ENCODE results near the gene CSRP3. TPM values are rescaled to one million over a fixed set of nuclear protein-coding genes. Genes with fewer than 3 reads are reported as not detected.

CSRP3 gene
- total RNA-seq, 1 donor from 2014 or later: not detected

- peak; percentile 73 to 92 for DNase-seq (ENCODE audit: low spot score in 2 of 2)
- Histone ChIP-seq H3K36me3 (no peaks in the 10 kb centered on the region), H3K27ac (no peak within 1 kb of the TSS), H3K4me3 (peak within 1 kb of the TSS; percentile 77 to 81), H3K4me1 (peaks cover 13 to 17% of the 10 kb centered on the region in 2 donors), H3K9me3 (no peaks in the 10 kb centered on the region), H3K27me3 (peaks cover 28% of the 10 kb centered on the region)
- intact Hi-C loops (cut with DNase I): no loop called here
- no peak for TF ChIP-seq CTCF (IDR thresholded peaks at IDR 0.05)
Measured at GRCh38 chr11:19240420-19241259, 38.9 kb upstream of the CSRP3 start, which contains the start of gene E2F8. TSS of gene E2F8 (minus strand) at chr11:19240945. CDS start at chr11:19240121, 824 bp downstream.

GRCh38 chr11:19239039-19239438, 37.3 kb upstream of the CSRP3 start:
- no peak for DNase-seq (ENCODE audit: low spot score in 2 of 2)
- no peaks in the 10 kb centered on the region for H3K9me3 ChIP-seq
- intact Hi-C loops (cut with DNase I): no loop called here
- no peak overlapping the region for H3K4me3 ChIP-seq
- H3K27ac ChIP-seq: no peak overlapping the region
- TF ChIP-seq CTCF (IDR thresholded peaks at IDR 0.05): no peak
- H3K36me3 ChIP-seq: no peaks in the 10 kb centered on the region
- peaks cover 13 to 17% of the 10 kb centered on the region in 2 donors for H3K4me1 ChIP-seq
- peaks cover 23% of the 10 kb centered on the region for H3K27me3 ChIP-seq

GRCh38 chr11:19237813-19238212, 36.0 kb upstream of the CSRP3 start:
- Histone ChIP-seq H3K27me3 (peaks cover 17% of the 10 kb centered on the region), H3K4me1 (peaks cover 13 to 17% of the 10 kb centered on the region in 2 donors), H3K36me3 (no peaks in the 10 kb centered on the region), H3K9me3 (no peaks in the 10 kb centered on the region), H3K27ac (no peak overlapping the region), H3K4me3 (no peak overlapping the region)
- no peak for TF ChIP-seq CTCF (IDR thresholded peaks at IDR 0.05)
- DNase-seq (ENCODE audit: low spot score in 2 of 2): no peak
- intact Hi-C loops (cut with DNase I): no loop called here

- Histone ChIP-seq H3K27me3 (peaks cover 13% of the 10 kb centered on the region), H3K4me1 (peaks cover 13 to 17% of the 10 kb centered on the region in 2 donors), H3K36me3 (no peaks in the 10 kb centered on the region), H3K4me3 (no peak overlapping the region), H3K9me3 (no peaks in the 10 kb centered on the region), H3K27ac (no peak overlapping the region)
- intact Hi-C loops (cut with DNase I): no loop called here
- no peak for TF ChIP-seq CTCF (IDR thresholded peaks at IDR 0.05)
- no peak for DNase-seq (ENCODE audit: low spot score in 2 of 2)
Measured at GRCh38 chr11:19237381-19237780, 35.6 kb upstream of the CSRP3 start.

GRCh38 chr11:19234231-19234817, 32.5 kb upstream of the CSRP3 start:
- intact Hi-C loops (cut with DNase I): no loop called here
- no peak for DNase-seq (ENCODE audit: low spot score in 2 of 2)
- no peaks in the 10 kb centered on the region for H3K27me3 ChIP-seq

More at GRCh38 chr11:19234231-19234817, 32.5 kb upstream of the CSRP3 start:
- Histone ChIP-seq H3K4me1 (no peaks in the 10 kb centered on the region), H3K27ac (no peak overlapping the region), H3K36me3 (no peaks in the 10 kb centered on the region), H3K4me3 (no peak overlapping the region), H3K9me3 (no peaks in the 10 kb centered on the region)
- no peak for TF ChIP-seq CTCF (IDR thresholded peaks at IDR 0.05)
